Fibroblast of the aortic adventitia (primary cell): ENCODE data around the gene NPAS2. TPM values are rescaled to one million over a fixed set of nuclear protein-coding genes. Genes with fewer than 3 reads are reported as not detected.

Source experiments
- DNase-seq: peaks from one replicate; pipeline ENCODE4 v3.0.0-alpha.2; 2010; ENCODE audit warnings: low read depth
- H3K4me3 ChIP-seq: 2 replicates; pipeline ENCODE4 v1.5.1; 2011; ENCODE audit warnings: low read depth, mild to moderate bottlenecking, control low read depth, low read length, moderate library complexity
- CTCF ChIP-seq: IDR thresholded peaks from 2 replicates; pipeline ENCODE4 v1.5.1; 2011; ENCODE audit warnings: mild to moderate bottlenecking, low read length, control low read depth, inconsistent platforms; ENCODE audit not compliant: insufficient read depth
- total RNA-seq: library from RNA; depleted of rRNA; stranded (reverse); fragments of >200 nt; gene quantifications from 2 replicates; pipeline ENCODE4 v1.2.3, GENCODE V29; 2012; ENCODE audit warnings: low replicate concordance

The NPAS2 gene
- total RNA-seq, 1 donor, result 24.3 TPM

GRCh38 chr2:100865816-100866460 is 46.0 kb downstream of the NPAS2 start:
- peak; percentile 54 for DNase-seq
- H3K4me3 ChIP-seq, result no peak overlapping the region
- TF ChIP-seq CTCF, result no peak

- no peak for DNase-seq
- no peak for TF ChIP-seq CTCF
- no peak overlapping the region for H3K4me3 ChIP-seq
These were observed 48.1 kb downstream of the NPAS2 start for GRCh38 chr2:100868083-100868482.

GRCh38 chr2:100869120-100869519 is 49.2 kb downstream of the NPAS2 start:
- no peak overlapping the region for H3K4me3 ChIP-seq
- no peak for DNase-seq
- no peak for TF ChIP-seq CTCF

GRCh38 chr2:100870652-100871531 is 51.0 kb downstream of the NPAS2 start:
- peak; percentile 14 for TF ChIP-seq CTCF
- H3K4me3 ChIP-seq, result no peak overlapping the region
- no peak for DNase-seq

- DNase-seq, result no peak
- no peak for TF ChIP-seq CTCF
- H3K4me3 ChIP-seq, result no peak overlapping the region
These were observed 55.7 kb downstream of the NPAS2 start for GRCh38 chr2:100875516-100876230.

GRCh38 chr2:100876231-100876860 is 56.4 kb downstream of the NPAS2 start:
- no peak overlapping the region for H3K4me3 ChIP-seq
- no peak for TF ChIP-seq CTCF
- no peak for DNase-seq
